Dermis microvascular lymphatic vessel endothelial cell (primary cell): ENCODE measurements around the gene RNF182. TPM values are rescaled to one million over a fixed set of nuclear protein-coding genes. Genes with fewer than 3 reads are reported as not detected.

Experiments
- DNase-seq, 2 donors: peaks; one replicate each; pipeline versions ENCODE4 v3.0.0 to v3.0.0-alpha.2; 2010; ENCODE audit warnings: low read depth in 2 of 2
- total RNA-seq: library from RNA; depleted of rRNA; stranded (reverse); fragments of >200 nt; gene quantifications from 2 replicates; pipeline ENCODE4 v1.2.1, GENCODE V29; 2014

Gene RNF182
- total RNA-seq, 1 donor from 2014 or later: 1.2 TPM

GRCh38 chr6:13917141-13917540 is 7.6 kb upstream of the RNF182 start:
- DNase-seq: no peak

GRCh38 chr6:13918686-13919250 is 6.0 kb upstream of the RNF182 start:
- no peak for DNase-seq

- DNase-seq: no peak
These were observed 4.9 kb upstream of the RNF182 start for GRCh38 chr6:13919861-13920260.

GRCh38 chr6:13920552-13920951 is 4.2 kb upstream of the RNF182 start:
- no peak for DNase-seq

- DNase-seq: no peak
These were observed 2.0 kb upstream of the RNF182 start for GRCh38 chr6:13922750-13923149.

- DNase-seq: peak in 1 of 2 donors; percentile 68
These were observed 1.1 kb upstream of the RNF182 start for GRCh38 chr6:13923527-13924145.

GRCh38 chr6:13924146-13924948 is 405 bp upstream of the RNF182 start:
- peak in 1 of 2 donors; percentile 63 for DNase-seq

GRCh38 chr6:13926378-13926777 is 1.6 kb downstream of the RNF182 start:
- DNase-seq: no peak

- DNase-seq: no peak
These were observed 2.5 kb downstream of the RNF182 start for GRCh38 chr6:13927203-13927602.

GRCh38 chr6:13929196-13929595 is 4.4 kb downstream of the RNF182 start:
- DNase-seq: no peak

GRCh38 chr6:13931797-13932402 is 7.1 kb downstream of the RNF182 start:
- no peak for DNase-seq

- no peak for DNase-seq
These were observed 8.0 kb downstream of the RNF182 start for GRCh38 chr6:13932785-13933184.

- no peak for DNase-seq
These were observed 10.0 kb downstream of the RNF182 start for GRCh38 chr6:13934721-13935120.

GRCh38 chr6:13935190-13935880 is 10.6 kb downstream of the RNF182 start:
- DNase-seq: no peak

GRCh38 chr6:13935881-13936261 is 11.1 kb downstream of the RNF182 start:
- peak in 1 of 2 donors; percentile 85 for DNase-seq

GRCh38 chr6:13941902-13942301 is 17.1 kb downstream of the RNF182 start:
- no peak for DNase-seq

- no peak for DNase-seq
These were observed 19.2 kb downstream of the RNF182 start for GRCh38 chr6:13943943-13944342.

GRCh38 chr6:13946506-13946905 is 21.8 kb downstream of the RNF182 start:
- no peak for DNase-seq

GRCh38 chr6:13947611-13948178 is 22.9 kb downstream of the RNF182 start:
- DNase-seq: no peak

GRCh38 chr6:13952101-13952500 is 27.3 kb downstream of the RNF182 start:
- DNase-seq: no peak

GRCh38 chr6:13953061-13953705 is 28.4 kb downstream of the RNF182 start:
- DNase-seq: no peak
